HG02840 (cell line): ENCODE measurements around the gene MCC.

Source experiments
- ATAC-seq: cut with Tn5 transposase; IDR thresholded peaks from one replicate; pipeline ENCODE4 v1.9.1; 2021; ENCODE audit warnings: mild to moderate bottlenecking, moderate library complexity, moderate number of reproducible peaks; ENCODE audit not compliant: unreplicated experiment, low FRiP score

The MCC gene

DNA sequence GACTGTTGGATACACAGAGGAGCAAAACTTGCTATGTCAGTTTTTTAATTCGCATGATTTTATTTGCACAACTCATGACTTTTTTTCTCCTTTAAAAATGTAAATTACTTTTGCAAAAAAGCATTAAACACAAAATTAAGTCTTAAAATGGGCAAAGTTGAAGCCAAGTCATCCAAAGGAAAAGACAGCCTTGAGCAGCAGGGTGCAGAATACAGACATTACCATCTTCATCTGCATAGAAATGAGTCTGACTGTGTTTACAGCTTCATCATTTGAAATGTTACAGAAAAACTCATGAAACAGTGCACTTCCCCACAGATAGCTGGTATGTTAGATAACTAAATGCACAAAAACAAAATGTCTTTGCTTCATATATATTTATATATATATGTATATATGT is 154.8 kb downstream of the MCC start:
- ATAC-seq = no peak

DNA sequence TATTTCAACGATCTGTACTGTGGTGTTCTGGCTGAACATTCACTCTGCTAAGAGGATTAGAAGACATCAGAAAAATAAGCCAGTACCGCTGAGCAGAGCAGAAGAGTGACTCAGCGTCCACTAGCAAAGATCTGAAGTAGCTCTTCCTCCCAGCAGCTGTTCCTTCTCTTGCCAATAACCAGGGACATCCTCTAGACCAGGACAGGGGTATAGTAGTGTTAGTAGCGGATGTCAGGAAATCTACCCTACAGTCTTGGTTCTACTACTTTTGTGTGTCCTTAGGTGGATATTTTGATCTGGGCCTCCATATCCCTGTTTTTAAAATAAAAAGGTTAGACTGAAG is 157.1 kb downstream of the MCC start:
- no peak for ATAC-seq

DNA sequence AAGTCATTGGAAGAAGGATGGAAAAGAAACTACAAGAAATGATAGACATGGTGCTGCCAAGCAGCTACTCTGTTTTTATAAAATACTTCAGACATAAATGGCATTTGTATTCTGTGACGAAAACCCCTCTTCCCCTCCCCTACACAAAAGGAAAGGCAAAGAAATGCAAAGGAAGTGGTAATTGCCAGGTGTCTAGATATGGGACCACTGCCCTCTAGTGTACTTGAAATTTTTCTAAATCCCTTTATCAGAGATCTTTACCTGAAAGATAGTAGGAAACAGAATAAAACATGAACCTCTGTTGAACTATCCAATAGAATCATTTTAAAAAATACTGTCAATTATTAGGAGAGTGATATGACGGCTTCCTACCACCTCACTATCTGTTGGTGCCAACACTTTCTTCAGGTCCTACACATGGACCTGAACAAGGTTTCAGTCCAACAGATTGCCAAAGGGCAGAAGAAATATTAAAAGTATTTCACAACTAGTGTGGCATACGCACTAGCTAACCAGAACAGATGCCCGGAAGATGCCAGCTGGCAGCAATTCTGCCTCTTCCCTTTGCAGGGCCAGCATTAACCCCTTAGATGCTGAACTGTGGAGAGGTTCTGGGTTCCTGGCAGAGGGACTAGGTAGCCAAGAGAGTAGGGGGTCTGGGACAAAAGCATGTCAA is 157.6 kb downstream of the MCC start:
- no peak for ATAC-seq

DNA sequence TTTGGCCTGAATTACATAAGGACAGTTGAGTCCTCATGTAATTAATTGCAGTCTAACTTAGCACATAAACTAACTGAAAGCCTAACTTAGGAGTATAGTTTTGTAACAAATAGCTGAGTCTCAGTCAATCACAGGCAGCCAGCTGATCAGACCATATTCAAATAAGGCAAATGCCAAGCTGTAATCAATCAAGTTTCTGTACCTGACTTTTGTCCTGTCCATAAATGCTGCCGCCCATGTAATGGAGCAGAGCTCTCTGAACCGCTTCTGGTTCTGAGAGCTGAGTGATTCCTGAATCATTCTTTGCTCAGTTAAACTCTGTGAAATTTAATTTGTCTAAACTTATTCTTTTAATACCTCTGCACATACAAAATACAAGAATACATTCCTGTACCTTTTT is 158.3 kb downstream of the MCC start:
- ATAC-seq = no peak

DNA sequence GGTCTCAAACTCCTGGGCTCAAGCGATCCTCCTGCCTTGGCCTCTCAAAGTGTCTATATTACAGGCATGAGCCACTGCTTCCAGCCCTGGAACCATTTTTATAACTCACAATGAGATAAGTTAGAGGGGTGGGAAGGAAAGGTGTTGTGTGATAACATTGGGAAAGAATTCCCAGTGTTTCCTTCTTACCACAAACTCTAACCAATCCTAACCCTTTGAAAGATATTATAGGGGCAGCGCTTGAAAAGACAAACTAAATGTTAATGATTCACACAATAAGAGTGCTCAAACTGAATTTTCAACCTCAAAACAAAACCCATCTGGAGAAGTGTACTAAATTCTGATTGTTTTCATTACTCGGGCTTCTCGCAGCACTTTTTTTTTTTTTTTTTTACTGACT is 163.2 kb downstream of the MCC start:
- ATAC-seq = no peak

DNA sequence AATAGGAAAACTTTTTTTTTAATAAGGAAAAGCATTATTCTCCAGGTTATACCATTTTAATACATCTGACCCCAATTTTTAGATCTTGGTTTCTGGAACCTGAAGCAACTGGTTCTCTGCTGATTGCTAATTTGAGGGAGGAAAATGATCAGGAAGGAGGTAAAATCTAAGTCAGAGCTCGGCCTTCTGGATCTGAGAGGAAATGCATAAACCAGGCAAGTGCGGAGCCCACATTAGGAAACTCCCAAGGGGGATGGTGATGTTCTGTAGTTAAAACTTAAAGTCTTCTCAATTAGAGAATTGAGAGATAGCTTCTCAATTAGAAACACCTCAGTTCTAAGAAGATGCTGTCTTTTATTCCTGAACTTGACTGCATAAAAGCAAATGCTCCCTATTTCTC is 167.0 kb downstream of the MCC start:
- no peak for ATAC-seq

DNA sequence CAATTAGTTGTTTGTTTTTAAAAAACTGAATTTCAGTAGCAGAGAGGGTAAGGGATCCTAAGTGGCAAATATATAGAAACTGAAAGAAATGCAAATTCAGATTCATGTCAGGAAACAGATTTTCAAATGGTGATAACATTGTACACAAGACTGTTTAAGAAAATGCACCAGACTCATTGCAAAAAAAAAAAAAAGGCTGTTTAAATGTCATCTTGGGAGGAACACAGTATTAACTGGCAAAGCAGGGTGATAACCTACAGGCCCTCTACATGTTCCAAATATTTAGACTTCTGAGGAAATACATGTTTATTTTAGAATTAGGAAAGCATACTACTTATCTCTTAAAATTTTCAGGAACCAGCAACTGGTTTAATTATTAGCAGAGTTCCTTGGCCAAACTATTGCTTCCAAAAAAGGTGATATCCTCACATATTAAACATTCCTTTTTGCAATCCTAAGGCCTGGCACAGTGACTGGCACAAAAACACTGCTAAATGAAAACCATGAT is 167.9 kb downstream of the MCC start:
- ATAC-seq = peak; percentile 58

DNA sequence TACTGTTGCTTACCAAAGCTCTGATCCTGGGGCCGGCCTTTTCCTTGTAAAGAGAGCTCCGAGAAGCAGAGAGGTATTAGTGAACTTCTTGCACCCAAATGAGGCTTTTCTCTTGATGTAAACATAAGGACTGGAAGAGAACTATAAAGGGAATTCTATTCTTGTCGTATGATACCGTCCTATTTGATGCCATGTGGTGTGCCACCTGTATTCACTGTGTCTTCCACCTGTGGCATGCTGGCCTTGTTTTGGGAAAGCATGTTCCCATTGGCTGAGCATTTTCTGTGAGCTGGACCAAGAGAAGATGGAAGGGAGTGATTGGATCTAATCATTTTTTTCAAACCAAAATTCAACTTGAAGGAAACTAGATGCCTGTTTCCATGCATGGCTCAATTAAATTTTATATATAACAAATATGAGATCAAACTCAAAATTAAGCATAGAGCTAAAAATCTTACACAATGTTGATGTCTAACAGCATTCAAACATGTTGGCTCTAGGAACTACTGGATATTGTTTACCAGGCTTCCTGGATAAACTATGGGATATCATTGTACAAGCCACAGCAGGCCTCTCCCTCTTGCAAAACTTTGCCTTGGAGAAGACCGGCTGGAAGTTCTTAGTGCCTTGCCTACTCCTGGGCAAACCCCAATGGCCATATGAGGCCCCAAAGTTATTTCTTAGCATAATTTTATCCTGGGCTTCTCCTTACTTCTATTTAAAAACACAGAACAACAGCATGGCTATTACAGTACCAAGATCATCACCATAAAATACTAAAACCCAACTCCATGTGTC is 168.8 kb downstream of the MCC start:
- no peak for ATAC-seq

DNA sequence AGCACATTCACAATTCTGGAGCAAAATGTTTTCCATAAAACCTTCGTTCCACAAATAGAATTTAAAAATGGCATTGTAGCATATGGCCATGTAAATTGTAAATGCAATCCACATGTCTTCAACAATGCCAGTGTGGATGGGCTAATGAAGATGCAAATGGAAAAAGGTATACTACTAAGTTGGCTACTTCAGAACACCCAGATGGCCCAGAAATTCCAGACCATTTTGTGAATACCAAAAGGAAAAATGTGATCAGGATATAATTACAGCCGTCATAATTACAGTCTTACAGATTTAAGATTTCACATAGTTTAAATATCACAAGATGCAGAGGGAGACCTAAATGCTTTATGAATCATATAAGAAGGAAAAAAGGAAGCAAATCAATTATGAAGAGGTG is 170.6 kb downstream of the MCC start:
- ATAC-seq = no peak

DNA sequence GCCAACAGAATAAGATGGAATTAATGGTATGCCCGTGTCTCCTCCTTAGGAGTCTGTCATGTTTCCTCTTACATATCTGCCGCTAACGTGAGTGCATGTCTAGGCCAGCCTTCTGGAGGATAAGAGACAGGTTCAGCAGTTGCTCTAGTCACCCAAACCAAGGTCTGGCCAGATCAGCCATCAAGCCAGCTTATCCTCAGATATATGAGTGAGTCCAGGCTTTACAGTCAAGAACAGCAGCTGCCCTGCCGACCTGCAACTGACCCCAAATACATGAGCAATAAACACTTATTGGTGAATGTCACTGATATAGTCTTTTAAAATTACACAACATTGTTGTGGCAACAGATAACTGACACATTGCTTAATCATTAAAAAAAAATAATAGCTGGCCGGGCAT is 177.0 kb downstream of the MCC start:
- ATAC-seq = no peak

DNA sequence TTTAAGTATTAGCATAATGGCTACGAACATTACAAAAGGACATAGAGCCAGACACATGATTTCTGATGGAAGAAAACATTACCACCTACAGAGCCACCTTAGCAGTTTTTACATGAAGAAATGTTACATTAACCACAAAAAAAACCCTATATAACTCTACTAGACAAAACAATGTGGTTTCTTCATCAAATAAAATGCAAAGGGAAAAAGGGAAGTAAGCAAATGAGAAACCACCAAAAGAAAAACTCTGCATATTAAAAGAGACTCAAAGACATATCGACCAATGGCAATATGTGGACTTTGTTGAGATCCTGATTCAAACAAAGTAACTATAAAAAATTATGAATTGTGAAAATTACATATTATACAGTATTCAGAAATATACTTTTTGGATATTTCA is 186.1 kb downstream of the MCC start:
- no peak for ATAC-seq

DNA sequence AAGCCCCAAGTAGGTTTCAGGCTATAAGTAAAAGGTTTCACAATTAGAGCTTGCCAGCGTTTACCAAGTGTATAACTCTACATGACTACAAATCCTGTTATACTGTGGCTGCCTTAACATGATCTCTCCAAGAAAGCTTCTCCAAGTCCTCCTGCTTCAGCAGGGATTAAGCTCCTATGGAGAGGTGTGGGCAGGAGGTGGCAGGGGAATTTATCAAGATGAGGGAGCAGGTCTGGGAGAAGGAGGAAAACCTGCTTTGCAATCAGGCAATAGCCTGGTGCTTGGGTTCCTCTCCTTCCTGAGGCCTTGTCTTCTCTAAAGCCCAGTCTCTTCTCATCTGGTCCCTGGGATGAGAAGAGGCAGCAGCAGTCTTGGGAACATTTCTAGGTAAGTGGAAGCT is 188.7 kb downstream of the MCC start:
- ATAC-seq = no peak

DNA sequence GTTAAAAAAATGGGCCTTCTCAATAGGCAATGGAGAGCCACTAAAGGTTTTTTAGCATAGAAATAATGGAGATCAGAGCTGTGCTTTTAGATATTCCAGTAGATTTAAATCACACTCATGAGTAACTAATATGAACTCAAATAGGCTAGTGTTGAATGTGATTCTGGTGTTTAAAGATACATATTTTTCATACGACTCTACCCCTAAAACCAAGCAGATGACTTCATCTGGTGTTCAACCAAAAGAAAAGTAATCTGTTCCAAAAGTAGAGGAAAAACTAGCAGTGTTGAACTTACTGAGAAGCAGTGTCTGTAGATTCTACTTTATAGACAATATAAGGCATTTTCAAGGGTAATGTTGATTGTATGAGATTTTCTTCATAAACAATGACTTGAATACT is 191.6 kb downstream of the MCC start:
- no peak for ATAC-seq

DNA sequence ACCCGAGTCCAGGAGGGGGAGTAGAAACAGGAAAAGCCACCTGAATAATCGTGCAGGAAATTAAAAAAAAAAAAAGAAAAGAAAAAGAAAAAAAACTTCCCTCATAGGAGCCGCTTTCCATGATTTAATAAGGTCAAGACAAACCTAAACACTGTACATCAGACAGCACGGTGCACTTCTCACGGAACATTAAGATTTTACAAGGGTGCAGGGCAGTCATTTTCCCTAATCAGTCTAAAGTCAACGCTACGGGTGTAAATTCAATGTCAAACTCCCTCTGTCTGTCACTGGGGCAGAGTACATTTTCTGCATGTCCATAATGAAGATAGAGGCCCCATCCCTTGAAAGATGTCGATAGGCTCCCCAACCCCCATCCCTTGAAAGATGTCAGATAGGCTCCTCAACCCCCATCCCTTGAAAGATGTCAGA is 193.1 kb downstream of the MCC start:
- ATAC-seq = no peak

DNA sequence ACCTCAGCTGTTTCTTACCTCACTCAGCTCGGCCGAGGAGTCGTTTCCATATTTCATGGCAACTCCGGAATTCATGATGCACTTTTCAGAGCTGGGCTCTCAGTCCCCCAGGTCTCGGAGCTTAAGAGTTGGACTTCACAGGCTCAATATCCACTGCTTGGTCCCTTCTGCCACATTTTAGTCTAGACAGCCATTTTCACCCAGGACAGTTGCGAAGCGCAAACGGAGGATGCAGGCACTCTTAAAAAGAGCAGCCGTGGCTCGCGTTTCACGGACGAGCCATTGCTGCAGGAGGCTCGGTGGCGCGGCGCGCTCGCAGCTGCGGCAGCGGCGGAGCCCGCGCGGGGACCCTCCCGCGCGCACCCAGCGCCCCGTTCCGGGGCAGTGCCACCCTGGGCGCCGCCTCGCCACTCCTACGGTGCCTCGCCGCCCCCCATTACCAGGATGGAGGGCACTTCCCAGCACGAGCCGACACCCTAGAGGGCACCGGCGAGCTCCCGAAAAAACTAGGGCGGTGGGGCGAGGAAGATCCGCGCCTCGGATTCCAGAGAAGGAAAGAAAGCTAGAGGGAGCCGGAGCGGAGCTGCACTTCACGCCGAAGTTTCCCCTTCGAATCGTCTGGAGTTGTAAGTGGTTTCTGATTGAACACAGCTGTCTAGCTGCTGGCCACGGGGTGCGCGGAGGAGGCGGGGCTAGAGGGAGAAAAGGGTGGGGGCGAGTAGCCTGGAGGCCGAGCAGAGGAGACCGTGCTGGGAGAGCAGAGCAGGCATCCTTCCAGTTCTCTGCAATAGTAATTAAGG is 193.7 kb downstream of the MCC start:
- peak; percentile 95 for ATAC-seq

DNA sequence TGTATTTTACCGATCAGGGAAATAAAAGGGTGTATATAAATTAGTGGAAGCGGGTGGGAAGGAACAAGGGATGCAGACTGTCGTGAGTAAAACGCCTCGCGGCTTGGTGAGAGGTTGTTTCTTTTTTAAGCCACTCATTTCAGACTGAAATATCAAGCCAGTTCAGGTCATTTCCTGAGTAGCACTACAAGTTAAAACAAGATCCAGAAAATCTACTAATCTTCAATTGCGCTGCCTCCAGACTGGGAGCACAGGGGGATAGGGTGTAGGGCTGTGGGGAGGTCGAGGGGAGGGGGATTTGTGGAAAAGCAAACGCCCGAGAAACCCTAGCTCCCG is 194.3 kb downstream of the MCC start:
- peak; percentile 8 for ATAC-seq

DNA sequence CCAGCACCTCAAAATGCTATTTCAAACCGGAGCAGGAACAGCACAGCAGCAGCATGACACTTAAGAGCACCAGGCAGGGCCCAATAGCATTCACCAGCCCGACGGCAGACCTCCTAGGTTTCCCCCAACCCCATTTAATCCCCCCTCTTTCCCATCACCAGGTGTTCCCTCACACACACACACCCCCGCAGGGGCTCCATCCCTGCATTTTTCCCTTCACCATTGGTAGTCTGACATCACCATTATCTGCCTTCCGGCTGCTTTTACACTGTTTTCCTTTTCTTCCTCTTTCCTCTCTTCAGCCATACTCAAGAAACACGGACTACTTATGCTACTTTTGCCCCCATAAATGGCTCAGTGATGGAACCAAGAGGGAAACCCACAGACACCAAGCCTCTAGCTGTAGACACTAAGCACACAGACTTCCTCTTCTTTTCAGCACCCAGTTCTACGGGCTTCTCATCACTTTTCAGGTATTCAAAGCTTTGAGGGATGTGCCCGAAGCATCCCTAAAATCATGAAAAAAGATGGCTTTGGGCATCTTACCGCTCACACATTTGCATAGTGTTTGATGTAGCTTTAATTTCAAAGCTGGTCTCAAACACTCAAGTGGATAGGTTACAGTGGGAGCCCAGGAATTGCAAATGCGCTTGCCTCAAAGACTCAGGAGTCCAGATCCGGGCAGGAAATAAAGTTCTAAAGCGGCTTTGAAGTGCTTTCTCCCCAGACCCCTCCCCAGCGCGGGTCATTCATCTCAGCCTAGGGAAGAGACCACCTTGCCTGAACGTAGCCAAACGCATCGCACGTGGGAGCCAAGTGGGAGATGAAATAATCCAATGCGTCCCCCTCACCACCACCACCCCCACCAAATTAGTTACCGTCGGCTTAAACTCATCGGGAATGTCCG is 194.9 kb downstream of the MCC start:
- no peak for ATAC-seq

DNA sequence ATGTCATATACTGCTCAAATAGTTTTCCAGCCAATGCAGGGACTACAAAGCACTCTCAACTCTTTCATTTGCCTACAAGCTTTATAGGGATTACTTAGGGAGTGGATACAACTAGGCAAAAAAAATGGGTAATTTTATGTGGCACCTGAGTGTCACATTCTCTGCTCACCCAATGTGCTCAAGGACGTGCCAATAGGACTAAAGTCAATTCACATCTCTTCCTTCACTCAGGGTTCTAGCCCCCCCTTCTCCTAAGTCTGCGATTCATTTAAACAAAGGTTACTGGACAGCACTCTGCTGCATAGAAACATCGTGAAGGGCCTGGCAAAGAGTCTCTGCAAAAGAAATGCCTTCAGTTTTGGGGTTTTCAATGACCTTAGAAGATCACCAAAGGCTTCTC is 195.8 kb downstream of the MCC start:
- no peak for ATAC-seq

DNA sequence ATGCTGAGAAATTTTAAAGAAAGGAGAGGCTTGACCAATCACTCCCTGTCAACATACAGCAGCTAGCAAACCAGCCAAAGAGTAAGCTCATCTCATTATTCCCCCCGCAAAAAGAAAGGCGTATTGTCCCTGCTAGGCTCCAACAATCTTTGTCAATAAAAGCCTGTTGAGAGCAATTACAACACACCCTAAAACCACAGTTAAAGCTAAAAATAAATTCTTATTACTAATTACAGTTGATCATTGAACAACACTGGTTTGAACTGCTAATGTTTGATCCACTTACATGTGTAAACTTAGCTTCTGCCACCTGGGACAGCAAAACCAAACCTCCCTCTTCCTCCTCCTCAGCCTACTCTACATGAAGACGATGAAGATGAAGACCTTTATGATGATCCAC is 204.7 kb downstream of the MCC start:
- ATAC-seq = no peak

DNA sequence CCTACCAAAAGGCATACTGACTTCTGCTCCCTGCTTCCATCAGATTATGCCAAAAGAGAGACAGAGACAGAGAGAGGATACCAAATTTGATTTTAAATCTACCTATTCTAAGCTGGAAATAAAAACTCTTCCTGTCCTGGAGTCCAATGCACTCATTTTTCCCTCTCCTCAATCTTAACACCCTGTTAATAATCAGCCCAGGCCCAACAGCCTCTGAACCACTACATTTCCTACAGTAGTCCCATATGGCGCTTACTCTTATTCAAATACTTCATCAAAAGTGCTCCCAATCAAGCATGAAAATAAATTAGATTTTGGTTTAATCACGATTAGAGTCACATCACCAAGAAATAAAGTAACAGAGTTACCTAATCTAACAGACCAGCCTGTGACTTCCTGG is 205.8 kb downstream of the MCC start:
- ATAC-seq = no peak
